ENCODE data around the gene RPL18. TPM values are rescaled to one million over a fixed set of nuclear protein-coding genes. Genes with fewer than 3 reads are reported as not detected.
A peak's percentile ranks its signal among the peaks of the same experiment; 100 is the strongest.

Gene RPL18
- total and polyA plus RNA-seq, 9 of the 15 experiments (the other 6 are each of a cell fraction or from before 2014, with no cell fraction given): 312 to 2,635 (median 1,653) TPM

- TF ChIP-seq NCOA1 (IDR thresholded peaks at IDR 0.05; ENCODE audit: low read depth) (no peak), PTRF (tag; IDR thresholded peaks at IDR 0.05) (no peak), CREM (IDR thresholded peaks at IDR 0.05; ENCODE audit: low read depth) (peak; percentile 96), ZKSCAN3 (CRISPR knock-in tag; IDR thresholded peaks at IDR 0.05) (no peak), ZNF23 (CRISPR knock-in tag; IDR thresholded peaks at IDR 0.05) (no peak), ZNF408 (CRISPR knock-in tag; IDR thresholded peaks at IDR 0.05; ENCODE audit: low read depth) (no peak), TBL1XR1 (IDR thresholded peaks at IDR 0.05; ENCODE audit: low read length in 2 of 2) (no peak), EP300 (IDR thresholded peaks at IDR 0.05; ENCODE audit: low read length) (peak; percentile 25; the same call in 1 of the 2 replicates), CC2D1A (IDR thresholded peaks at IDR 0.05) (no peak), ZNF583 (CRISPR knock-in tag; IDR thresholded peaks at IDR 0.05) (peak; percentile 64; the same call in 1 of the 2 replicates), MEIS2 (IDR thresholded peaks at IDR 0.05; ENCODE audit: partially characterized antibody) (no peak), CTCF (IDR thresholded peaks at IDR 0.05 in 2 of 3, conservative IDR thresholded peaks at IDR 0.05 in 1 of 3; ENCODE audit: insufficient read depth in 2 of 3, low read depth in 1 of 3, low read length in 3 of 3) (no peak), SIN3A (IDR thresholded peaks at IDR 0.05; ENCODE audit: borderline replicate concordance in 2 of 2, control insufficient read depth in 1 of 2, low read depth in 2 of 2, low read length in 2 of 2) (no peak), HNRNPLL (IDR thresholded peaks at IDR 0.05; ENCODE audit: low read depth, low read length, poor library complexity, severe bottlenecking) (no peak), ZC3H4 (CRISPR knock-in tag; IDR thresholded peaks at IDR 0.05; ENCODE audit: borderline replicate concordance) (no peak), SRSF9 (IDR thresholded peaks at IDR 0.05; ENCODE audit: borderline replicate concordance, low read depth, low read length) (no peak), ZNF77 (CRISPR knock-in tag; IDR thresholded peaks at IDR 0.05) (no peak), FUS (optimal IDR thresholded peaks at IDR 0.05; ENCODE audit: low read depth, low read length) (no peak)
- TF ChIP-seq, protein P1, sequence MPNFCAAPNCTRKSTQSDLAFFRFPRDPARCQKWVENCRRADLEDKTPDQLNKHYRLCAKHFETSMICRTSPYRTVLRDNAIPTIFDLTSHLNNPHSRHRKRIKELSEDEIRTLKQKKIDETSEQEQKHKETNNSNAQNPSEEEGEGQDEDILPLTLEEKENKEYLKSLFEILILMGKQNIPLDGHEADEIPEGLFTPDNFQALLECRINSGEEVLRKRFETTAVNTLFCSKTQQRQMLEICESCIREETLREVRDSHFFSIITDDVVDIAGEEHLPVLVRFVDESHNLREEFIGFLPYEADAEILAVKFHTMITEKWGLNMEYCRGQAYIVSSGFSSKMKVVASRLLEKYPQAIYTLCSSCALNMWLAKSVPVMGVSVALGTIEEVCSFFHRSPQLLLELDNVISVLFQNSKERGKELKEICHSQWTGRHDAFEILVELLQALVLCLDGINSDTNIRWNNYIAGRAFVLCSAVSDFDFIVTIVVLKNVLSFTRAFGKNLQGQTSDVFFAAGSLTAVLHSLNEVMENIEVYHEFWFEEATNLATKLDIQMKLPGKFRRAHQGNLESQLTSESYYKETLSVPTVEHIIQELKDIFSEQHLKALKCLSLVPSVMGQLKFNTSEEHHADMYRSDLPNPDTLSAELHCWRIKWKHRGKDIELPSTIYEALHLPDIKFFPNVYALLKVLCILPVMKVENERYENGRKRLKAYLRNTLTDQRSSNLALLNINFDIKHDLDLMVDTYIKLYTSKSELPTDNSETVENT (CRISPR knock-in tag; IDR thresholded peaks at IDR 0.05): no peak
- TF ChIP-seq, protein P2, sequence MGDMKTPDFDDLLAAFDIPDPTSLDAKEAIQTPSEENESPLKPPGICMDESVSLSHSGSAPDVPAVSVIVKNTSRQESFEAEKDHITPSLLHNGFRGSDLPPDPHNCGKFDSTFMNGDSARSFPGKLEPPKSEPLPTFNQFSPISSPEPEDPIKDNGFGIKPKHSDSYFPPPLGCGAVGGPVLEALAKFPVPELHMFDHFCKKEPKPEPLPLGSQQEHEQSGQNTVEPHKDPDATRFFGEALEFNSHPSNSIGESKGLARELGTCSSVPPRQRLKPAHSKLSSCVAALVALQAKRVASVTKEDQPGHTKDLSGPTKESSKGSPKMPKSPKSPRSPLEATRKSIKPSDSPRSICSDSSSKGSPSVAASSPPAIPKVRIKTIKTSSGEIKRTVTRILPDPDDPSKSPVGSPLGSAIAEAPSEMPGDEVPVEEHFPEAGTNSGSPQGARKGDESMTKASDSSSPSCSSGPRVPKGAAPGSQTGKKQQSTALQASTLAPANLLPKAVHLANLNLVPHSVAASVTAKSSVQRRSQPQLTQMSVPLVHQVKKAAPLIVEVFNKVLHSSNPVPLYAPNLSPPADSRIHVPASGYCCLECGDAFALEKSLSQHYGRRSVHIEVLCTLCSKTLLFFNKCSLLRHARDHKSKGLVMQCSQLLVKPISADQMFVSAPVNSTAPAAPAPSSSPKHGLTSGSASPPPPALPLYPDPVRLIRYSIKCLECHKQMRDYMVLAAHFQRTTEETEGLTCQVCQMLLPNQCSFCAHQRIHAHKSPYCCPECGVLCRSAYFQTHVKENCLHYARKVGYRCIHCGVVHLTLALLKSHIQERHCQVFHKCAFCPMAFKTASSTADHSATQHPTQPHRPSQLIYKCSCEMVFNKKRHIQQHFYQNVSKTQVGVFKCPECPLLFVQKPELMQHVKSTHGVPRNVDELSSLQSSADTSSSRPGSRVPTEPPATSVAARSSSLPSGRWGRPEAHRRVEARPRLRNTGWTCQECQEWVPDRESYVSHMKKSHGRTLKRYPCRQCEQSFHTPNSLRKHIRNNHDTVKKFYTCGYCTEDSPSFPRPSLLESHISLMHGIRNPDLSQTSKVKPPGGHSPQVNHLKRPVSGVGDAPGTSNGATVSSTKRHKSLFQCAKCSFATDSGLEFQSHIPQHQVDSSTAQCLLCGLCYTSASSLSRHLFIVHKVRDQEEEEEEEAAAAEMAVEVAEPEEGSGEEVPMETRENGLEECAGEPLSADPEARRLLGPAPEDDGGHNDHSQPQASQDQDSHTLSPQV (IDR thresholded peaks at IDR 0.05): 0 out of 2 replicates have a peak, but pooled peaks have one; percentile 34
Observed at GRCh38 chr19:48660852-48661710, 42.1 kb upstream of the RPL18 start (continued).

All from K562 (cell line).